Effector memory CD8-positive, alpha-beta T cell (primary cell): ENCODE results near the gene PM20D1.
"Not testable (repeated sequence)": the region's sequence is repeated elsewhere in the genome, so short reads cannot be mapped to it uniquely, and the experiment has no call there.

Source experiments
- ATAC-seq: fragments of 150-1000 bp; cut with Tn5 transposase; replicated peaks from 2 replicates; pipeline ENCODE4 v1.10.0; 2021; ENCODE audit warnings: mild to moderate bottlenecking, moderate library complexity
- DNase-seq, 3 experiments: peaks; one replicate each; pipeline ENCODE4 v3.0.0; 2021
- H3K27ac Mint-ChIP-seq, 2 donors: one replicate each; pipeline ENCODE4 v1.8.0; 2022; ENCODE audit warnings: mild to moderate bottlenecking in 2 of 2, mixed read lengths in 2 of 2, moderate library complexity in 2 of 2
- H3K27me3 Mint-ChIP-seq, 2 donors: one replicate each; pipeline ENCODE4 v1.8.0; 2022; ENCODE audit warnings: mixed read lengths in 2 of 2
- H3K36me3 Mint-ChIP-seq: one replicate; pipeline ENCODE4 v1.8.0; 2022; ENCODE audit warnings: mild to moderate bottlenecking, moderate library complexity, mixed read lengths; ENCODE audit not compliant: insufficient read depth
- H3K4me1 Mint-ChIP-seq, 2 donors: one replicate each; pipeline ENCODE4 v1.8.0; 2022; ENCODE audit warnings: low read depth in 2 of 2, mixed read lengths in 2 of 2
- H3K4me3 Mint-ChIP-seq, 2 donors: one replicate each; pipeline ENCODE4 v1.8.0; 2022; ENCODE audit warnings: mild to moderate bottlenecking in 2 of 2, mixed read lengths in 2 of 2, moderate library complexity in 2 of 2
- H3K9me3 Mint-ChIP-seq, 2 donors: one replicate each; pipeline ENCODE4 v1.8.0; 2022; ENCODE audit warnings: mixed read lengths in 2 of 2
- total RNA-seq, 9 experiments: gene quantifications; one replicate each; lab custom pipeline; 2026; lab: John Stamatoyannopoulos, UW

Gene PM20D1
- total RNA-seq = 0 to 2.9 (median 0.39) reads per million in 9 experiments

DNA sequence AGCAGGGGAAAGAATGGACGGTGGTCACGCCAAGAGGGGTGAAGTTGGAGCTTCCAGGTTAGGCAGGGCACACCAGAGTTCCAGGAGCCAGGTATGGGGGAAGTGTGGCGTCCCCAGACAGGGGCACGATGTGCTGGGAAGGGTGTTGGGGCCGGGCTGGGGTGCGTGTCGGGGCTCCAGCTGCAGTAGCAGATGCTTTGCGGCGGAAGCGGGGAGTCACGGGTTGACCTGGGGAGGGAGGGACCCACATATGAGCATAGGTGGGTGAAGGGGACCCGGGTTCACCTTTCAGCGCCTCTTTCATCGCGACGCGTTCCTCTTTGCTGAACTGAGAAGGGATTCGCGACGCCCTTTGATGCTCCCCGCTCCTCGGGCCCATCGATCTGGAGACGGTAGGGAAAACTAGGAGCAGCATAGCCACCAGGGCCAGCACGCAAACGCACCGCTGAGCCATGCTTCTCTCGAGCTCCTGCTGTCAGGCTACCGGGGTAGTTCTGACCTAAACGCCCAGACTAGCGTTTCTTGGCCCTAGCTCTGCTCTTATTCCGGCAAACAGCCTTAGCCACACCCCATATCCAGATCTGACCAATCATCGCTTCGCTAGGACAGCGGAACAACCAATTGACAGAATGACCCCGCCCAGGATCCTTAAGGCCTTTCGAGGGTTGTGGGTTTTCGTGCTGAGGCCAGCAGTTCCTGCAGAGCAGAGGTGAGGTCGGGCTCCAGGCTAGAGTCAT, at the start of gene PM20D1:
Gene PM20D1 (minus strand): TSS at position 514 of the 737 bp plus-strand sequence. CDS start 60 bp downstream, at position 454.
- no peaks in the 10 kb centered on the region for H3K27me3 Mint-ChIP-seq
- peaks cover 8% of the 10 kb centered on the region for H3K36me3 Mint-ChIP-seq
- DNase-seq (peak; percentile 78 to 89 (median 80)), ATAC-seq (peak; percentile 94)
- no peaks in the 10 kb centered on the region for H3K9me3 Mint-ChIP-seq
- peaks cover 7 to 8% of the 10 kb centered on the region in 2 donors for H3K4me1 Mint-ChIP-seq
- peak within 1 kb of the TSS; percentile 81 to 93 for H3K4me3 Mint-ChIP-seq
- H3K27ac Mint-ChIP-seq = peak within 1 kb of the TSS; percentile 87 to 95

GRCh38 chr1:205896351-205896750, 46.4 kb upstream of the PM20D1 start:
- no peak overlapping the region for H3K4me3 Mint-ChIP-seq
- no peak for ATAC-seq
- H3K9me3 Mint-ChIP-seq = peaks cover 4 to 17% of the 10 kb centered on the region in 2 donors
- DNase-seq = no peak
- H3K4me1 Mint-ChIP-seq = no peaks in the 10 kb centered on the region
- no peak overlapping the region for H3K27ac Mint-ChIP-seq
- H3K36me3 Mint-ChIP-seq = peaks cover 2% of the 10 kb centered on the region
- peaks cover 10 to 15% of the 10 kb centered on the region in 2 donors for H3K27me3 Mint-ChIP-seq

GRCh38 chr1:205894119-205894518, 44.2 kb upstream of the PM20D1 start:
- ATAC-seq, H3K27me3 Mint-ChIP-seq, H3K36me3 Mint-ChIP-seq, H3K4me3 Mint-ChIP-seq, DNase-seq, H3K4me1 Mint-ChIP-seq, H3K27ac Mint-ChIP-seq: not testable (repeated sequence)
- H3K9me3 Mint-ChIP-seq = peaks cover 4 to 18% of the 10 kb centered on the region in 2 donors

DNA sequence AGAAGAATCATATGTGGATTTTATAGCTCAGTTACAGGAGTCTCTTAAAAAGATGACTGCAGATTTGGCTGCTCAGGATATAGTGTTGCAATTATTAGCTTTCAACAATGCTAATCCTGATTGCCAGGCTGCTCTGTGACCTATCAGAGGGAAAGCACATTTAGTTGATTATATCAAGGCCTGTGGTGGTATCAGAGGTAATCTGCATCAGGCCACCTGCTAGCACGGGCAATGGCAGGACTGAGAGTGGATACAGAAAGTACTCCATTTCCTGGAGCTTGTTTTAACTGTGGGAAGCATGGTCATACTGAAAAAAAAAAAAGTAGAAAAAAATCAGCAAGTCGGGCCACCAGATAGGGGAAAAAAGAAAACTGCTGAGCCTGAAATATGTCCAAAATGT, 42.2 kb upstream of the PM20D1 start:
- not testable (repeated sequence) for H3K27ac Mint-ChIP-seq, DNase-seq, H3K4me3 Mint-ChIP-seq, ATAC-seq, H3K27me3 Mint-ChIP-seq, H3K36me3 Mint-ChIP-seq
- H3K4me1 Mint-ChIP-seq = peaks cover 8 to 11% of the 10 kb centered on the region in 2 donors
- peaks cover 4 to 23% of the 10 kb centered on the region in 2 donors for H3K9me3 Mint-ChIP-seq

DNA sequence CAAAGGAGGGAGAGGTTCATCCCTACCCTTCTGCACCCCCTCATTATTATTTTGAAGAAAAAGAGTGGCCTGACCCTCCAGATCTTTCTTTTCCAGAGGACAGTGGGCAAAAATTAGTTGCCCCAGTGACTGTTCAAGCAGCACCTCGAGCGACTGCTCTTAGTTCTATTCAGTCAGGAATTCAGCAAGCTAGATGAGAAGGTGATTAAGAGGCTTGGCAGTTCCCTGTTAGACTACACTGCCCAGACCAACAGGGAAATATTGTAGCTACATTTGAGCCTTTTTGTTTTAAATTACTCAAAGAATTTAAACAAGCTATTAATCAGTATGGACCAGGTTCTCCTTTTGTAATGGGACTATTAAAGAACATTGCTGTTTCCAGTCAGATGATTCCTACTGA, 41.5 kb upstream of the PM20D1 start:
- not testable (repeated sequence) for H3K4me3 Mint-ChIP-seq, ATAC-seq, DNase-seq, H3K27me3 Mint-ChIP-seq, H3K36me3 Mint-ChIP-seq, H3K27ac Mint-ChIP-seq
- peaks cover 4 to 18% of the 10 kb centered on the region in 2 donors for H3K9me3 Mint-ChIP-seq
- peaks cover 8 to 11% of the 10 kb centered on the region in 2 donors for H3K4me1 Mint-ChIP-seq

DNA sequence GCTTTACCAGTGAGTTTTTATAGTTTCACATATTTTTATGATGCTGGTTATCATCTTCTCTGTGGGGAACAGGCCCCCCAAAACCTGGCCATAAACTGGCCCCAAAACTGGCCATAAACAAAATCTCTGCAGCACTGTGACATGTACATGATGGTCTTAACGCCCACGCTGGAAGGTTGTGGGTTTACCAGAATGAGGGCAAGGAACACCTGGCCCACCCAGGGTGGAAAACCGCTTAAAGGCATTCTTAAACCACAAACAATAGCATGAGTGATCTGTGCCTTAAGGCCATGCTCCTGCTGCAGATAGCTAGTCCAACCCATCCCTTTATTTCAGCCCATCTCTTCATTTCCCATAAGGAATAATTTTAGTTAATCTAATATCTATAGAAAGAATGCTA, 40.7 kb upstream of the PM20D1 start:
- H3K4me3 Mint-ChIP-seq = not testable (repeated sequence)
- H3K9me3 Mint-ChIP-seq = peaks cover 0 to 13% of the 10 kb centered on the region in 2 donors

GRCh38 chr1:205889706-205890105, 39.8 kb upstream of the PM20D1 start:
- not testable (repeated sequence) for ATAC-seq, H3K4me3 Mint-ChIP-seq, H3K27me3 Mint-ChIP-seq, H3K36me3 Mint-ChIP-seq, DNase-seq, H3K27ac Mint-ChIP-seq
- H3K4me1 Mint-ChIP-seq = peaks cover 8 to 11% of the 10 kb centered on the region in 2 donors
- H3K9me3 Mint-ChIP-seq = peaks cover 0 to 13% of the 10 kb centered on the region in 2 donors

More for the DNA sequence above, 40.7 kb upstream of the PM20D1 start:
- H3K27ac Mint-ChIP-seq, ATAC-seq, H3K36me3 Mint-ChIP-seq, DNase-seq, H3K27me3 Mint-ChIP-seq: not testable (repeated sequence)
- peaks cover 8 to 11% of the 10 kb centered on the region in 2 donors for H3K4me1 Mint-ChIP-seq

DNA sequence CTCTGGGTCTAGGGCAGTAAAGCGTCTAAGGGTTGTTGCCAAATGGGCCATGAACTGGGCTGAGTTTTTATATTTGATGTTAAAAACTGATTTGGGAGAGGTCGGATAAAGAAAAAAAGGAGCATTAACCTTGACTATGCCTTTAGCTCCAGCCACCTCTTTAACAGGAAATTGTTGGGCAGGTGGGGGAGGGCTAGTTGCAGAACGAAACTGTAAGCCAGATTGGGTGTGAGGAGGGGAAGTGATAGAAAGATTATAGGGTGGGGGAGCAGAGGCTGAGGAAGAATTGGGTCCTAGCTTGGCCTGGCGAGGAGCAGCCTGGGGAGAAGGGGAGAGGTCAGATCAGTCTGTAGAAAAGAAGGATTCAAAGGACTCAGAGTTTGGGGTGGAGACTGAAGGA, 39.1 kb upstream of the PM20D1 start:
- not testable (repeated sequence) for H3K27me3 Mint-ChIP-seq
- H3K4me3 Mint-ChIP-seq = peak overlapping the region in 1 of 2 donors; percentile 13

DNA sequence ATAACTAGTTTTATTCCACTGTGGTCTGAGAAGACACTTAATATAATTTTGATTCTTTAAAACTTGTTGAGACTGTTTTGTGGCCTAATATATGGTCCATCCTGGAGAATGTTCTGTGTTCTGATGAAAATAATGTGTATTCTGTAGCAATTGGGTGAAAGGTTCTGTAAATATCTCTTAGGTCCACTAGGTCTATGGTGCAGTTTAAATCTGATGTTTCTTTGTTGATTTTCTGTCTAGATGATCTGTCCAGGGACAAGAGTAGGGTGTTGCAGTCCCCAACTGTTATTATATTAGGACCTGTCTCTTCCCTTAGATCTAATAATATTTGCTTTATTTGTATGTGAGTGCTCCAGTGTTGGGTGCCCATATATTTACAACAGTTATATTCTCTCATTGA, 33.9 kb upstream of the PM20D1 start:
- Mint-ChIP-seq H3K27me3 (peaks cover 10 to 14% of the 10 kb centered on the region in 2 donors), H3K4me3 (no peak overlapping the region), H3K4me1 (peaks cover 1 to 3% of the 10 kb centered on the region in 2 donors), H3K9me3 (peaks cover 3 to 9% of the 10 kb centered on the region in 2 donors), H3K36me3 (peaks cover 3% of the 10 kb centered on the region), H3K27ac (no peak overlapping the region)
- DNase-seq (no peak), ATAC-seq (no peak)

More for the DNA sequence above, 39.1 kb upstream of the PM20D1 start:
- not testable (repeated sequence) for H3K36me3 Mint-ChIP-seq, DNase-seq, ATAC-seq
- H3K9me3 Mint-ChIP-seq = peaks cover 0 to 13% of the 10 kb centered on the region in 2 donors
- H3K27ac Mint-ChIP-seq = peak overlapping the region in 1 of 2 donors; percentile 5
- peaks cover 8 to 11% of the 10 kb centered on the region in 2 donors for H3K4me1 Mint-ChIP-seq

- Mint-ChIP-seq H3K27me3 (peaks cover 10 to 18% of the 10 kb centered on the region in 2 donors), H3K9me3 (peaks cover 3 to 14% of the 10 kb centered on the region in 2 donors), H3K4me3 (no peak overlapping the region), H3K4me1 (no peaks in the 10 kb centered on the region), H3K27ac (no peak overlapping the region), H3K36me3 (peaks cover 3% of the 10 kb centered on the region)
- no peak for DNase-seq
- ATAC-seq = no peak
These were observed 31.0 kb upstream of the PM20D1 start for GRCh38 chr1:205880923-205881322.

DNA sequence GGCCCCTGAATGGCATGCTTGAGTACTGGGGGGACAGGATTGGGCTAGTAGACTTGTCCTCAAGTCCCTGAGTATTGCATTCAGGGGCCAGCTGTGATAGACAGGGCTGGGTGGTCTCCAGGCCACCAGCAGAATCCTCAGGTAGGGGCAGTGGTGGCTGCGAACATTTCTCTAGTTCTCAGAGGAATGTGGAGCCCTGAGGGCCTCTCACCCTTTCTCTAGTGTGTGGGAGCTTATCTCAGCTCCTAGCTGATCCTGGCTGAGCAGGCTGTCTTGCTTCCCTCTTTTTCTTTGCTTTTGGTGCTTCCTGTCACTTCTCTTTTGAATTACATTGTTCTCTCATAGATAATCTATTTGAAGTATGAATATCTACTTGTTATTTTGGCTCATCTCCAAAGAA, 30.0 kb upstream of the PM20D1 start:
- peaks cover 3% of the 10 kb centered on the region for H3K36me3 Mint-ChIP-seq
- H3K4me1 Mint-ChIP-seq = no peaks in the 10 kb centered on the region
- H3K27me3 Mint-ChIP-seq = peaks cover 10 to 18% of the 10 kb centered on the region in 2 donors
- no peak for DNase-seq
- ATAC-seq = no peak
- H3K9me3 Mint-ChIP-seq = peaks cover 3 to 14% of the 10 kb centered on the region in 2 donors
- no peak overlapping the region for H3K4me3 Mint-ChIP-seq
- no peak overlapping the region for H3K27ac Mint-ChIP-seq

- Mint-ChIP-seq H3K36me3 (peaks cover 3% of the 10 kb centered on the region), H3K4me1 (no peaks in the 10 kb centered on the region), H3K4me3 (no peak overlapping the region), H3K27me3 (peaks cover 10 to 18% of the 10 kb centered on the region in 2 donors), H3K9me3 (peaks cover 3 to 14% of the 10 kb centered on the region in 2 donors), H3K27ac (no peak overlapping the region)
- ATAC-seq = no peak
- DNase-seq = no peak
These were observed 28.1 kb upstream of the PM20D1 start for GRCh38 chr1:205878026-205878425.

DNA sequence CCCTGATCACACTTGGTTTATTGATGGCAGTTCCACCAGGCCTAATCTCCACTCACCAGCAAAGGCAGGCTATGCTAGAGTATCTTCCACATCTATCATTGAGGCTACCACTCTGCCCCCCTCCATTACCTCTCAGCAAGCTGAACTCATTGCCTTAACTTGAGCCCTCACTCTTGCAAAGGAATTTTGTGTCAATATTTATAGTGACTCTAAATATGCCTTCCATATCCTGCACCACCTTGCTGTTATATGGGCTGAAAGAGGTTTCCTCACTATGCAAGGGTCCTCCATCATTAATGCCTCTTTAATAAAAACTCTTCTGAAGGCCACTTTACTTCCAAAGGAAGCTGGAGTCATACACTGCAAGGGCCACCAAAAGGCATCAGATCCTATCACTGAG, 23.2 kb upstream of the PM20D1 start:
- not testable (repeated sequence) for DNase-seq, H3K4me3 Mint-ChIP-seq, H3K9me3 Mint-ChIP-seq, H3K27ac Mint-ChIP-seq, H3K27me3 Mint-ChIP-seq, H3K4me1 Mint-ChIP-seq, ATAC-seq, H3K36me3 Mint-ChIP-seq

GRCh38 chr1:205870236-205870635, 20.3 kb upstream of the PM20D1 start:
- Mint-ChIP-seq H3K9me3 (no peaks in the 10 kb centered on the region), H3K4me3 (no peak overlapping the region)

More at GRCh38 chr1:205870236-205870635, 20.3 kb upstream of the PM20D1 start:
- no peak for DNase-seq
- H3K4me1 Mint-ChIP-seq = no peaks in the 10 kb centered on the region
- no peaks in the 10 kb centered on the region for H3K36me3 Mint-ChIP-seq
- H3K27ac Mint-ChIP-seq = no peak overlapping the region
- ATAC-seq = no peak
- H3K27me3 Mint-ChIP-seq = peaks cover 0 to 12% of the 10 kb centered on the region in 2 donors
